Stimulated activated CD4-positive, alpha-beta T cell treated with anti-CD3 and anti-CD28 coated beads, Interleukin-15, amount 100 ng/mL, for 48 hours (primary cell): Measurements from ENCODE around the gene MORC3.
A peak's percentile ranks its signal among the peaks of the same experiment; 100 is the strongest.
"Not testable (repeated sequence)": the region's sequence is repeated elsewhere in the genome, so short reads cannot be mapped to it uniquely, and the experiment has no call there.

Experiments used
- DNase-seq, 2 donors: peaks; one replicate each; pipeline ENCODE4 v3.0.0-alpha.2; 2020; ENCODE audit warnings: low read depth in 2 of 2

Gene MORC3

GRCh38 chr21:36322083-36322424 is 2.1 kb downstream of the MORC3 start:
- no peak for DNase-seq

- no peak for DNase-seq
Observed at GRCh38 chr21:36323032-36323431, 3.0 kb downstream of the MORC3 start.

GRCh38 chr21:36325373-36326010 is 5.5 kb downstream of the MORC3 start:
- DNase-seq, result no peak

- DNase-seq, result peak in 1 of 2 donors; percentile 22
Observed at GRCh38 chr21:36330904-36331303, 10.9 kb downstream of the MORC3 start.

GRCh38 chr21:36337099-36337509 is 17.1 kb downstream of the MORC3 start:
- no peak for DNase-seq

- no peak for DNase-seq
Observed at GRCh38 chr21:36338975-36339374, 19.0 kb downstream of the MORC3 start.

- not testable (repeated sequence) for DNase-seq
Observed at GRCh38 chr21:36342581-36342980, 22.6 kb downstream of the MORC3 start.

- DNase-seq, result no peak
Observed at GRCh38 chr21:36344931-36345330, 24.9 kb downstream of the MORC3 start.

GRCh38 chr21:36347278-36347961 is 27.4 kb downstream of the MORC3 start:
- DNase-seq, result no peak

GRCh38 chr21:36347962-36348328 is 27.9 kb downstream of the MORC3 start:
- DNase-seq, result no peak

- DNase-seq, result no peak
Observed at GRCh38 chr21:36349315-36349714, 29.3 kb downstream of the MORC3 start.

GRCh38 chr21:36350282-36350910 is 30.4 kb downstream of the MORC3 start:
- no peak for DNase-seq

GRCh38 chr21:36354918-36355680 is 35.1 kb downstream of the MORC3 start:
- no peak for DNase-seq

- no peak for DNase-seq
Observed at GRCh38 chr21:36355868-36356267, 35.9 kb downstream of the MORC3 start.

GRCh38 chr21:36359185-36359584 is 39.2 kb downstream of the MORC3 start:
- DNase-seq, result no peak

GRCh38 chr21:36369064-36369685 is 49.2 kb downstream of the MORC3 start:
- no peak for DNase-seq

- DNase-seq, result no peak
Observed at GRCh38 chr21:36375994-36376393, 56.0 kb downstream of the MORC3 start.

GRCh38 chr21:36377391-36377842 is 57.4 kb downstream of the MORC3 start:
- DNase-seq, result no peak

- no peak for DNase-seq
Observed at GRCh38 chr21:36379251-36379650, 59.3 kb downstream of the MORC3 start.

- DNase-seq, result no peak
Observed at GRCh38 chr21:36381841-36382589, 62.0 kb downstream of the MORC3 start.

- DNase-seq, result not testable (repeated sequence)
Observed at GRCh38 chr21:36382722-36383121, 62.7 kb downstream of the MORC3 start.
